ENCODE data around the gene PRKD3.
A peak's percentile ranks its signal among the peaks of the same experiment; 100 is the strongest.

PRKD3 gene

GRCh38 chr2:37330681-37331080 is 6.0 kb upstream of the PRKD3 start:
- TF ChIP-seq CTCF (IDR thresholded peaks at IDR 0.05; ENCODE audit: poor library complexity, severe bottlenecking) = no peak
- DNase-seq (ENCODE audit: low spot score) (no peak), ATAC-seq (ENCODE audit: low read depth) (no peak)
- H3K9me3 ChIP-seq (ENCODE audit: severe bottlenecking) = no peaks in the 10 kb centered on the region
- no peaks in the 10 kb centered on the region for H3K36me3 ChIP-seq (ENCODE audit: low read depth)
- no peak overlapping the region for H3K27ac ChIP-seq (ENCODE audit: poor library complexity, severe bottlenecking)
- no peaks in the 10 kb centered on the region for H3K27me3 ChIP-seq (ENCODE audit: insufficient read depth, poor library complexity, severe bottlenecking)
- no peak overlapping the region for H3K4me3 ChIP-seq (ENCODE audit: severe bottlenecking)
- peaks cover 11% of the 10 kb centered on the region for H3K4me1 ChIP-seq (ENCODE audit: insufficient read depth, poor library complexity, severe bottlenecking)

- no peak for ATAC-seq (ENCODE audit: low read depth)
These were observed 2.4 kb upstream of the PRKD3 start for GRCh38 chr2:37326866-37327634.

DNA sequence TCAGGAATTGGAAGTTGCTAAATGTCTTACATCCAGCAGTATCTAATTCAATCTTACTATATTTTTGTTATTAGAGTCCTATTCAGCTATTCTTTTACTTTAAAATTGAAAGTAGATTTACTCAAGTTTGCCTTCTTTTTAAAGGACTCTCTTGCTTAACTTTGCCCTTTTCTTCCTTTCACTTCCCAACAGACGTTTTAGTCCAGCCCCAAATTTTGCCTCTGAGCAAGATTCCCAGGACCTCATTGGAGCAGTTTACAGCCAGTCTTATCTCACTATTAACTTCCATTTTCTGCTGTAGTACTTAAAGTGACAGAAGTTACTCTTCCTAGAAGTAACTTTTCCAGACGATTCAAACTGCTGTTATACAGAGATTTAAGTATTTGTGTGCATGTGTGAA is 1.7 kb upstream of the PRKD3 start:
- H3K4me1 ChIP-seq (ENCODE audit: insufficient read depth, poor library complexity, severe bottlenecking) = peaks cover 21% of the 10 kb centered on the region
- peaks cover 13% of the 10 kb centered on the region; the same call in 1 of the 2 replicates for H3K36me3 ChIP-seq (ENCODE audit: low read depth)
- H3K9me3 ChIP-seq (ENCODE audit: severe bottlenecking) = no peaks in the 10 kb centered on the region
- TF ChIP-seq CTCF (IDR thresholded peaks at IDR 0.05; ENCODE audit: poor library complexity, severe bottlenecking) = no peak
- H3K27me3 ChIP-seq (ENCODE audit: insufficient read depth, poor library complexity, severe bottlenecking) = no peaks in the 10 kb centered on the region
- DNase-seq (ENCODE audit: low spot score) = no peak
- no peak overlapping the region for H3K27ac ChIP-seq (ENCODE audit: poor library complexity, severe bottlenecking)
- ATAC-seq (ENCODE audit: low read depth) = peak; percentile 57
- H3K4me3 ChIP-seq (ENCODE audit: severe bottlenecking) = no peak overlapping the region

More at GRCh38 chr2:37326866-37327634, 2.4 kb upstream of the PRKD3 start:
- Histone ChIP-seq H3K9me3 (ENCODE audit: severe bottlenecking) (no peaks in the 10 kb centered on the region), H3K4me3 (ENCODE audit: severe bottlenecking) (no peak overlapping the region), H3K4me1 (ENCODE audit: insufficient read depth, poor library complexity, severe bottlenecking) (peaks cover 21% of the 10 kb centered on the region), H3K27me3 (ENCODE audit: insufficient read depth, poor library complexity, severe bottlenecking) (no peaks in the 10 kb centered on the region), H3K36me3 (ENCODE audit: low read depth) (peaks cover 10% of the 10 kb centered on the region; the same call in 1 of the 2 replicates), H3K27ac (ENCODE audit: poor library complexity, severe bottlenecking) (no peak overlapping the region)
- TF ChIP-seq CTCF (IDR thresholded peaks at IDR 0.05; ENCODE audit: poor library complexity, severe bottlenecking) = no peak
- DNase-seq (ENCODE audit: low spot score) = no peak

GRCh38 chr2:37325625-37326071 is 1.0 kb upstream of the PRKD3 start:
- H3K4me1 ChIP-seq (ENCODE audit: insufficient read depth, poor library complexity, severe bottlenecking) = peaks cover 21% of the 10 kb centered on the region
- no peak overlapping the region for H3K27ac ChIP-seq (ENCODE audit: poor library complexity, severe bottlenecking)
- ATAC-seq (ENCODE audit: low read depth) = no peak
- H3K36me3 ChIP-seq (ENCODE audit: low read depth) = peaks cover 13% of the 10 kb centered on the region; the same call in 1 of the 2 replicates
- no peaks in the 10 kb centered on the region for H3K9me3 ChIP-seq (ENCODE audit: severe bottlenecking)
- TF ChIP-seq CTCF (IDR thresholded peaks at IDR 0.05; ENCODE audit: poor library complexity, severe bottlenecking) = no peak
- no peaks in the 10 kb centered on the region for H3K27me3 ChIP-seq (ENCODE audit: insufficient read depth, poor library complexity, severe bottlenecking)
- H3K4me3 ChIP-seq (ENCODE audit: severe bottlenecking) = peak overlapping the region; percentile 54
- no peak for DNase-seq (ENCODE audit: low spot score)

- Histone ChIP-seq H3K36me3 (ENCODE audit: low read depth) (peaks cover 13% of the 10 kb centered on the region; the same call in 1 of the 2 replicates), H3K9me3 (ENCODE audit: severe bottlenecking) (no peaks in the 10 kb centered on the region), H3K27me3 (ENCODE audit: insufficient read depth, poor library complexity, severe bottlenecking) (no peaks in the 10 kb centered on the region), H3K4me3 (ENCODE audit: severe bottlenecking) (peak overlapping the region; percentile 54), H3K27ac (ENCODE audit: poor library complexity, severe bottlenecking) (peak overlapping the region; percentile 52), H3K4me1 (ENCODE audit: insufficient read depth, poor library complexity, severe bottlenecking) (peaks cover 21% of the 10 kb centered on the region)
- ATAC-seq (ENCODE audit: low read depth) (no peak), DNase-seq (ENCODE audit: low spot score) (peak; percentile 70)
- no peak for TF ChIP-seq CTCF (IDR thresholded peaks at IDR 0.05; ENCODE audit: poor library complexity, severe bottlenecking)
These were observed 172 bp downstream of the PRKD3 start for GRCh38 chr2:37324536-37324785.

Data from RWPE2 (cell line).